Hepatocyte (in vitro differentiated cells): ENCODE measurements around the gene GLDN.

Experiments
- EZH2 ChIP-seq: fragments of 200-600 bp; sonication (generic); IDR thresholded peaks from 2 replicates; pipeline ENCODE4 v1.6.1; 2016; ENCODE audit warnings: antibody characterized with exemption, mild to moderate bottlenecking, borderline replicate concordance
- EZH2phosphoT487 ChIP-seq: fragments of 200-600 bp; sonication (generic); IDR thresholded peaks from one replicate; pipeline ENCODE4 v1.6.1; 2018; ENCODE audit warnings: antibody characterized with exemption, mild to moderate bottlenecking, low read depth, moderate library complexity; ENCODE audit not compliant: unreplicated experiment, severe bottlenecking
- TF ChIP-seq, protein P1 (sequence below): fragments of 200-600 bp; sonication (generic); IDR thresholded peaks from 2 replicates; pipeline ENCODE4 v1.5.1; 2016; ENCODE audit warnings: antibody characterized with exemption, mild to moderate bottlenecking; ENCODE audit not compliant: poor library complexity

- TF ChIP-seq, protein P1, sequence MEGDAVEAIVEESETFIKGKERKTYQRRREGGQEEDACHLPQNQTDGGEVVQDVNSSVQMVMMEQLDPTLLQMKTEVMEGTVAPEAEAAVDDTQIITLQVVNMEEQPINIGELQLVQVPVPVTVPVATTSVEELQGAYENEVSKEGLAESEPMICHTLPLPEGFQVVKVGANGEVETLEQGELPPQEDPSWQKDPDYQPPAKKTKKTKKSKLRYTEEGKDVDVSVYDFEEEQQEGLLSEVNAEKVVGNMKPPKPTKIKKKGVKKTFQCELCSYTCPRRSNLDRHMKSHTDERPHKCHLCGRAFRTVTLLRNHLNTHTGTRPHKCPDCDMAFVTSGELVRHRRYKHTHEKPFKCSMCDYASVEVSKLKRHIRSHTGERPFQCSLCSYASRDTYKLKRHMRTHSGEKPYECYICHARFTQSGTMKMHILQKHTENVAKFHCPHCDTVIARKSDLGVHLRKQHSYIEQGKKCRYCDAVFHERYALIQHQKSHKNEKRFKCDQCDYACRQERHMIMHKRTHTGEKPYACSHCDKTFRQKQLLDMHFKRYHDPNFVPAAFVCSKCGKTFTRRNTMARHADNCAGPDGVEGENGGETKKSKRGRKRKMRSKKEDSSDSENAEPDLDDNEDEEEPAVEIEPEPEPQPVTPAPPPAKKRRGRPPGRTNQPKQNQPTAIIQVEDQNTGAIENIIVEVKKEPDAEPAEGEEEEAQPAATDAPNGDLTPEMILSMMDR: no peak
- TF ChIP-seq EZH2 (no peak), EZH2phosphoT487 (no peak)
Measured at GRCh38 chr15:51367322-51367976, 26.0 kb downstream of the GLDN start.
